Measurements from ENCODE around the gene KRT78. TPM values are rescaled to one million over a fixed set of nuclear protein-coding genes. Genes with fewer than 3 reads are reported as not detected.
A peak's percentile ranks its signal among the peaks of the same experiment; 100 is the strongest.

The KRT78 gene
- total and polyA plus RNA-seq, 2 of the 13 experiments (the other 11 are each of a cell fraction or from before 2014, with no cell fraction given) = not detected

DNA sequence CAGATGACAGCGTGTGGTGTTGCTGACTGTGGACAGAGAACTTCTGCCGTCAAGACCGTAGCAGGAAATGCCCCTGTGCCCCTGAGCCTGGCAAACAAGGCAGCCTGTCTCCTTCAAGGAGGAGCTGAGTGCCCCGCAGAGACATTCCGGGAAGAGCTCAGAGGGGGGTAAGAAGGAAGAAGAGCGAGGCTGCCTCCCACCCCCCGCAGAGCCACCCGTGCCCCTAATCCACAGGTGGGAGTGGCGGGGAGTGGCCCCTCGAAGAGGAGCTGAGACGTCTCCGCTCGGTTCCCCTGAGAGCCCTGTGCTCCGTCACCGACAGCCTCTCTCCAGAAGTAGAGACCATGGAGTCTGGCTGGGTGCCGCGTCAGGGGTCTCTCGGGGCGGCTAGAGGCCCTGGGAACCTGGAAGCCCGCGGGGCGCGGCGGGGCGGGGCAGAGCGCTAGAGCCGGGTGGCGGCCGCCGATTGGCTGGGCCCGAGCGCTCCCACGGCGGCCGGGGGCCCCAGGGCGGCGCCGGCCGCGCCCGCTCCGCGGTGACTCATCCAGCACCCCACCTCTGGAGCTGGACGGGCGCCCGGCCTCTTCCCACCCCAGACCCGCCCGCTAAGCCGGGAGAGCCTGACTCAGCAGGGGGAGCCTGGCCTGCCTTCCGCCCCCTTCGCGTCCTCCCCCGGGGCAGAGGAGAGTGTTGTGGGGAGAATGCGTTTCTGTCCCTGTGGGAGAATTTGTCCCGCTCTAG, 25.2 kb upstream of the KRT78 start (continued):
- TF ChIP-seq, protein P1, sequence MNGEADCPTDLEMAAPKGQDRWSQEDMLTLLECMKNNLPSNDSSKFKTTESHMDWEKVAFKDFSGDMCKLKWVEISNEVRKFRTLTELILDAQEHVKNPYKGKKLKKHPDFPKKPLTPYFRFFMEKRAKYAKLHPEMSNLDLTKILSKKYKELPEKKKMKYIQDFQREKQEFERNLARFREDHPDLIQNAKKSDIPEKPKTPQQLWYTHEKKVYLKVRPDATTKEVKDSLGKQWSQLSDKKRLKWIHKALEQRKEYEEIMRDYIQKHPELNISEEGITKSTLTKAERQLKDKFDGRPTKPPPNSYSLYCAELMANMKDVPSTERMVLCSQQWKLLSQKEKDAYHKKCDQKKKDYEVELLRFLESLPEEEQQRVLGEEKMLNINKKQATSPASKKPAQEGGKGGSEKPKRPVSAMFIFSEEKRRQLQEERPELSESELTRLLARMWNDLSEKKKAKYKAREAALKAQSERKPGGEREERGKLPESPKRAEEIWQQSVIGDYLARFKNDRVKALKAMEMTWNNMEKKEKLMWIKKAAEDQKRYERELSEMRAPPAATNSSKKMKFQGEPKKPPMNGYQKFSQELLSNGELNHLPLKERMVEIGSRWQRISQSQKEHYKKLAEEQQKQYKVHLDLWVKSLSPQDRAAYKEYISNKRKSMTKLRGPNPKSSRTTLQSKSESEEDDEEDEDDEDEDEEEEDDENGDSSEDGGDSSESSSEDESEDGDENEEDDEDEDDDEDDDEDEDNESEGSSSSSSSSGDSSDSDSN (CRISPR knock-in tag; IDR thresholded peaks at IDR 0.05) = peak; percentile 77

DNA sequence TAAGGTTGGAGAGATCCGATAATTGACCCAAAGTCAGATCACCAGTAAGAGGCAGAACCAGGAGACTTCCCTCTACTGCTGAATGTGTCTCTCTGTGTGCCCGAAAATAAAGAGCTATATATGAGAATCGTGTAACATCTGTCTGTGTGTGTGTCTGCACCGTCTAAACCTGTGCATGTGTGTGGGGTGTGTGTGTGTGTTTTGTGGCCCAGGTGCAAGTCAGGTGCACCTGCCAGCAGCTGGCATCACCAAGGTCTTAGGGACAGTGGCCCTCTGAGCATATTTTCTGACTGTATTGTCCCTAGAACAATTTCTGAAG, 24.7 kb upstream of the KRT78 start:
- Histone ChIP-seq H4K20me1 (ENCODE audit: insufficient read depth, low read length) (no peaks in the 10 kb centered on the region), H3K27me3 (ENCODE audit: control insufficient read depth in 1 of 2, insufficient read depth in 2 of 2, low read length in 2 of 2) (peaks cover 0 to 21% of the 10 kb centered on the region in 2 experiments; a peak in 3 of 5 replicates), H3K9ac (ENCODE audit: insufficient read depth, low read depth, low read length) (peak overlapping the region; percentile 70), H3K4me3 (replicated peaks in 1 of 3; ENCODE audit: insufficient read depth in 1 of 3, low read depth in 2 of 3, low read length in 3 of 3) (peak overlapping the region in 2 of 3 experiments; percentile 52 to 63; a peak in 3 of 6 replicates), H3K79me2 (ENCODE audit: insufficient read depth, low read length) (no peaks in the 10 kb centered on the region), H2AFZ (ENCODE audit: low read length) (no peak overlapping the region), H3K27ac (ENCODE audit: extremely low read length, insufficient read depth, low read length) (no peak overlapping the region), H3K4me2 (ENCODE audit: low read depth, low read length) (peak overlapping the region; percentile 72), H3K9me3 (ENCODE audit: low read length) (no peaks in the 10 kb centered on the region), H3K4me1 (ENCODE audit: insufficient read depth, low read length) (peaks cover 48% of the 10 kb centered on the region), H3K36me3 (replicated peaks in 1 of 2; ENCODE audit: control insufficient read depth in 1 of 2, insufficient read depth in 2 of 2, low read length in 2 of 2) (no peaks in the 10 kb centered on the region)
- ChIA-PET POLR2A (no interaction called here), CTCF (ENCODE audit: low intra/inter-chr PET ratio, low total read pairs) (no interaction called here)
- in situ Hi-C loops (cut with HindIII; ENCODE audit: extremely low pct_ligation_motif_present, low pct_unique_long_range_greater_than_20kb) = no loop called here
- TSS peak; percentile 55 for BruUV-seq (replicated peaks)
- ATAC-seq = no peak
- no peak for FAIRE-seq
- 40% methylated on average over 4 of the region's 4 CpGs for WGBS (ENCODE audit: low lambda C conversion rate)
- DNase-seq (ENCODE audit: low spot score) = no peak
- no peak for TF ChIP-seq SUZ12 (IDR thresholded peaks at IDR 0.05; ENCODE audit: low read depth, low read length)
- TF ChIP-seq KDM3A (CRISPR knock-in tag; IDR thresholded peaks at IDR 0.05; ENCODE audit: low read depth) = no peak
- TF ChIP-seq, protein P2, sequence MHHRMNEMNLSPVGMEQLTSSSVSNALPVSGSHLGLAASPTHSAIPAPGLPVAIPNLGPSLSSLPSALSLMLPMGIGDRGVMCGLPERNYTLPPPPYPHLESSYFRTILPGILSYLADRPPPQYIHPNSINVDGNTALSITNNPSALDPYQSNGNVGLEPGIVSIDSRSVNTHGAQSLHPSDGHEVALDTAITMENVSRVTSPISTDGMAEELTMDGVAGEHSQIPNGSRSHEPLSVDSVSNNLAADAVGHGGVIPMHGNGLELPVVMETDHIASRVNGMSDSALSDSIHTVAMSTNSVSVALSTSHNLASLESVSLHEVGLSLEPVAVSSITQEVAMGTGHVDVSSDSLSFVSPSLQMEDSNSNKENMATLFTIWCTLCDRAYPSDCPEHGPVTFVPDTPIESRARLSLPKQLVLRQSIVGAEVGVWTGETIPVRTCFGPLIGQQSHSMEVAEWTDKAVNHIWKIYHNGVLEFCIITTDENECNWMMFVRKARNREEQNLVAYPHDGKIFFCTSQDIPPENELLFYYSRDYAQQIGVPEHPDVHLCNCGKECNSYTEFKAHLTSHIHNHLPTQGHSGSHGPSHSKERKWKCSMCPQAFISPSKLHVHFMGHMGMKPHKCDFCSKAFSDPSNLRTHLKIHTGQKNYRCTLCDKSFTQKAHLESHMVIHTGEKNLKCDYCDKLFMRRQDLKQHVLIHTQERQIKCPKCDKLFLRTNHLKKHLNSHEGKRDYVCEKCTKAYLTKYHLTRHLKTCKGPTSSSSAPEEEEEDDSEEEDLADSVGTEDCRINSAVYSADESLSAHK (CRISPR knock-in tag; IDR thresholded peaks at IDR 0.05; ENCODE audit: borderline replicate concordance) = no peak
- TF ChIP-seq PTBP1 (IDR thresholded peaks at IDR 0.05; ENCODE audit: low read depth, low read length, poor library complexity, severe bottlenecking) = no peak
- TF ChIP-seq HDAC6 (IDR thresholded peaks at IDR 0.05; ENCODE audit: low read depth, low read length) = no peak
- no peak for TF ChIP-seq ZNF703 (CRISPR knock-in tag; IDR thresholded peaks at IDR 0.05; ENCODE audit: borderline replicate concordance)
- no peak for TF ChIP-seq YY1 (IDR thresholded peaks at IDR 0.05; ENCODE audit: insufficient read depth, insufficient replicate concordance, low read depth, low read length)
- no peak for TF ChIP-seq NFATC3 (CRISPR knock-in tag; IDR thresholded peaks at IDR 0.05)
- TF ChIP-seq FOXO1 (CRISPR knock-in tag; IDR thresholded peaks at IDR 0.05) = no peak
- intact Hi-C loops (cut with micrococcal nuclease; ENCODE audit: unreplicated experiment) = no loop called here
